Measurements from ENCODE around the gene FGFR2. TPM values are rescaled to one million over a fixed set of nuclear protein-coding genes. Genes with fewer than 3 reads are reported as not detected.

FGFR2 gene
- total and polyA plus RNA-seq, 12 donors: 0.09 to 0.81 (median 0.51) TPM

GRCh38 chr10:121511460-121511859 is 86.8 kb downstream of the FGFR2 start:
- no peaks in the 10 kb centered on the region for H3K36me3 ChIP-seq
- intact Hi-C loops (cut with DNase I): no loop called here
- no peak for TF ChIP-seq CTCF (IDR thresholded peaks at IDR 0.05)
- ATAC-seq: no peak
- no peaks in the 10 kb centered on the region for H3K4me1 ChIP-seq
- H3K4me3 ChIP-seq: no peak overlapping the region
- no peak overlapping the region for H3K27ac ChIP-seq
- peaks cover 0 to 23% (median 0%) of the 10 kb centered on the region in 7 donors for H3K27me3 ChIP-seq
- H3K9me3 ChIP-seq: no peaks in the 10 kb centered on the region
- 85 to 88% methylated on average over 4 of the region's 4 CpGs for WGBS, 2 donors
- no peak for DNase-seq

DNA sequence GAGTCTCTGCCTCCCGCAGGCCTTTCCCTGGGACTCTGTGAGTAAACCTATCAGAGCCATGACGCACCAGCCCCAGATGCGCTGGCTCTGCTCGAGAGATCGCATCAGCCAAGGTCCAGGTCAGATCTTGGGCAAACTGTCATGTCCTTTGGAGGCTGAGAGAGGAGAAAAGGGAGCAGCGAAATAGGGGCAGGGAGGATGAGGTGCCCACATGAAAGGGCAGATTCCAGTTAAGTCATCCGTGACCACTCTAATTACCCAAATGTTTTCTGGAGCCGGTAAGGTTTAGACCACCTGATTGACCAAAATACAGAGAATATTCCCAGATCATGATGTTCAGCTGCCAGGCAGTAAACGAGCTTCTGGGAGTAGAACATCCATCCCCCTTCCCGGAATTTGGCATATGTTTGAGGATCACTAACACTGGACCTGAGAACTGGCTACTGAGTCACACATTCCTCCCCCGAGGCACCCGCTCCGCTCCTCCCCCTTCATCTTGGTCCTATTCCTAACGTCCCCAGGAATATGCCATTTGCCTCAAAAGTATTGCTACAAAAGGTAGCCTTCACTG is 88.0 kb downstream of the FGFR2 start:
- no peak for TF ChIP-seq CTCF (IDR thresholded peaks at IDR 0.05)
- no peak overlapping the region for H3K4me3 ChIP-seq
- H3K36me3 ChIP-seq: no peaks in the 10 kb centered on the region
- WGBS, 2 donors: 86 to 89% methylated on average over 14 of the region's 14 CpGs
- intact Hi-C loops (cut with DNase I): no loop called here
- DNase-seq (no peak), ATAC-seq (no peak)
- H3K27ac ChIP-seq: no peak overlapping the region
- H3K9me3 ChIP-seq: no peaks in the 10 kb centered on the region
- no peaks in the 10 kb centered on the region for H3K4me1 ChIP-seq
- peaks cover 0 to 23% (median 0%) of the 10 kb centered on the region in 7 donors for H3K27me3 ChIP-seq

DNA sequence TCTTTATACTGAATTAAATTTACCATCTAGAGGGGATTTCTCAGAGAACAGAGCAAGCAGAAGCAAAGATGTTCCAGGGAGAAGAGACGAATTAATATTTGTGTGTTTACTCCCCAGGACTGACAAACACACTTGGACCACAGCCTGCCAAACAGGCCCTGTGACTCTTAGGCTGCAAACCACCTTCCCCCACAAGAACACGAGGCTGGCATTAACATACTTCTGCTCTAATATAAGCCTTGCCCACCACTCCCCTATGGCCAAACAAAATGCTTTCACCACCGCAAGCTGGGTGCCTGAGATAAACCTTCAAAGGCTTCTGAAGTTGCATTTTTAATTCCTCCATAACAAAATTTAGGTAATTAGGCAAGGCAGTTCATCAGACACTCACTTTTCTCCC is 88.4 kb downstream of the FGFR2 start:
- ATAC-seq: no peak
- TF ChIP-seq CTCF (IDR thresholded peaks at IDR 0.05): no peak

DNA sequence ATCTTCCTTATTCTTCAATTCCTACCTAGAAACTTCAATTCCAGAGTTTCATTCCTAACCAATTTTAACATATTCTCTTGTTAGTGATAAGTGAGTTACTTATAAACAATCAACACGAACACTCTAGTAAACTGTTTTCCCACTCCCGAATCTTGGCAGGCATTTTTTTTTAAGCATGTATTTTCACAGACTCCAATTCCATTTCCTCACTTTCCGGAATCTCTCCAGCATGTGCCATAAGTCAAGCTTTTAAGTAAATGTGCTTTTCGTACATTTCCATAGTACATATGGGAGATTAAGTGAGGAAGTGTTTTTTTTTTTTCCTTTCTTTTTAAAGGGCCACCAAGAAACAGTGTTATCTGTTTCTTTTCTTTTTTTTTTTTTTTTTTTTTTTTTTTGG is 89.1 kb downstream of the FGFR2 start:
- ATAC-seq: no peak
- peaks cover 0 to 23% (median 0%) of the 10 kb centered on the region in 7 donors for H3K27me3 ChIP-seq
- WGBS, 2 donors: 44 to 53% methylated on average over 4 of the region's 4 CpGs

More for the DNA sequence above, 88.4 kb downstream of the FGFR2 start:
- Histone ChIP-seq H3K4me1 (no peaks in the 10 kb centered on the region), H3K9me3 (no peaks in the 10 kb centered on the region), H3K4me3 (no peak overlapping the region), H3K27ac (no peak overlapping the region), H3K36me3 (no peaks in the 10 kb centered on the region), H3K27me3 (peaks cover 0 to 23% (median 0%) of the 10 kb centered on the region in 7 donors)
- WGBS, 2 donors: 78 to 87% methylated on average over 3 of the region's 3 CpGs
- intact Hi-C loops (cut with DNase I): no loop called here
- no peak for DNase-seq

More for the DNA sequence above, 89.1 kb downstream of the FGFR2 start:
- no peak for DNase-seq
- Histone ChIP-seq H3K36me3 (no peaks in the 10 kb centered on the region), H3K9me3 (no peaks in the 10 kb centered on the region), H3K27ac (no peak overlapping the region), H3K4me3 (no peak overlapping the region), H3K4me1 (no peaks in the 10 kb centered on the region)
- TF ChIP-seq CTCF (IDR thresholded peaks at IDR 0.05): no peak
- intact Hi-C loops (cut with DNase I): no loop called here

All from heart right ventricle (tissue), 16 donors.